GM20000 (cell line): ENCODE measurements around the gene NGLY1.

Experiments used
- DNase-seq: peaks from one replicate; pipeline ENCODE4 v3.0.0; 2012; ENCODE audit warnings: low spot score
- CTCF ChIP-seq: IDR thresholded peaks from 2 replicates; pipeline ENCODE4 v1.5.1; 2012; ENCODE audit warnings: mild to moderate bottlenecking, control low read depth; ENCODE audit errors: extremely low read depth, missing control alignments

Gene NGLY1

GRCh38 chr3:25783661-25784512, 644 bp upstream of the NGLY1 start:
- TF ChIP-seq CTCF = no peak
- no peak for DNase-seq

- no peak for TF ChIP-seq CTCF
- no peak for DNase-seq
Measured at GRCh38 chr3:25782636-25782937, 656 bp downstream of the NGLY1 start.

GRCh38 chr3:25781758-25782594, 1.3 kb downstream of the NGLY1 start:
- TF ChIP-seq CTCF = no peak
- DNase-seq = peak; percentile 75

GRCh38 chr3:25781145-25781757, 2.0 kb downstream of the NGLY1 start:
- TF ChIP-seq CTCF = no peak
- DNase-seq = no peak

GRCh38 chr3:25780618-25781017, 2.6 kb downstream of the NGLY1 start:
- no peak for DNase-seq
- TF ChIP-seq CTCF = no peak

- no peak for TF ChIP-seq CTCF
- DNase-seq = no peak
Measured at GRCh38 chr3:25775936-25776335, 7.3 kb downstream of the NGLY1 start.

- DNase-seq = peak; percentile 19
- no peak for TF ChIP-seq CTCF
Measured at GRCh38 chr3:25768851-25769250, 14.4 kb downstream of the NGLY1 start.
